Measurements from ENCODE around the gene TMEM150B. TPM values are rescaled to one million over a fixed set of nuclear protein-coding genes. Genes with fewer than 3 reads are reported as not detected.

TMEM150B gene
- total RNA-seq, 1 donor from 2014 or later = not detected

- H3K9me3 Mint-ChIP-seq (ENCODE audit: low read depth) = no peaks in the 10 kb centered on the region
- no peak overlapping the region for H3K27ac Mint-ChIP-seq (ENCODE audit: unreplicated experiment)
- no peak for DNase-seq (ENCODE audit: low spot score)
- H3K27me3 Mint-ChIP-seq (ENCODE audit: low read depth) = peaks cover 27% of the 10 kb centered on the region
- TF ChIP-seq CTCF (IDR thresholded peaks at IDR 0.05) = no peak
- H3K4me3 Mint-ChIP-seq (ENCODE audit: unreplicated experiment) = no peak overlapping the region
- H3K36me3 Mint-ChIP-seq (ENCODE audit: low read depth) = no peaks in the 10 kb centered on the region
- peaks cover 25% of the 10 kb centered on the region for H3K4me1 Mint-ChIP-seq (ENCODE audit: low read depth)
These were observed 23.3 kb upstream of the TMEM150B start for GRCh38 chr19:55348317-55349034.

GRCh38 chr19:55347442-55348009 lies 22.4 kb upstream of the TMEM150B start:
- DNase-seq (ENCODE audit: low spot score) = no peak
- Mint-ChIP-seq H3K27me3 (ENCODE audit: low read depth) (peaks cover 18% of the 10 kb centered on the region), H3K9me3 (ENCODE audit: low read depth) (no peaks in the 10 kb centered on the region), H3K4me3 (ENCODE audit: unreplicated experiment) (no peak overlapping the region), H3K4me1 (ENCODE audit: low read depth) (peaks cover 16% of the 10 kb centered on the region), H3K27ac (ENCODE audit: unreplicated experiment) (no peak overlapping the region), H3K36me3 (ENCODE audit: low read depth) (no peaks in the 10 kb centered on the region)
- TF ChIP-seq CTCF (IDR thresholded peaks at IDR 0.05) = no peak

GRCh38 chr19:55346725-55347441 lies 21.7 kb upstream of the TMEM150B start:
- Mint-ChIP-seq H3K27ac (ENCODE audit: unreplicated experiment) (no peak overlapping the region), H3K4me1 (ENCODE audit: low read depth) (peaks cover 15% of the 10 kb centered on the region), H3K4me3 (ENCODE audit: unreplicated experiment) (no peak overlapping the region), H3K27me3 (ENCODE audit: low read depth) (peaks cover 12% of the 10 kb centered on the region), H3K36me3 (ENCODE audit: low read depth) (no peaks in the 10 kb centered on the region), H3K9me3 (ENCODE audit: low read depth) (no peaks in the 10 kb centered on the region)
- DNase-seq (ENCODE audit: low spot score) = no peak
- no peak for TF ChIP-seq CTCF (IDR thresholded peaks at IDR 0.05)

- no peaks in the 10 kb centered on the region for H3K36me3 Mint-ChIP-seq (ENCODE audit: low read depth)
- H3K9me3 Mint-ChIP-seq (ENCODE audit: low read depth) = no peaks in the 10 kb centered on the region
- no peak for TF ChIP-seq CTCF (IDR thresholded peaks at IDR 0.05)
- peaks cover 20% of the 10 kb centered on the region for H3K4me1 Mint-ChIP-seq (ENCODE audit: low read depth)
- H3K27me3 Mint-ChIP-seq (ENCODE audit: low read depth) = peaks cover 3% of the 10 kb centered on the region
- no peak for DNase-seq (ENCODE audit: low spot score)
- H3K27ac Mint-ChIP-seq (ENCODE audit: unreplicated experiment) = no peak overlapping the region
- H3K4me3 Mint-ChIP-seq (ENCODE audit: unreplicated experiment) = no peak overlapping the region
These were observed 20.9 kb upstream of the TMEM150B start for GRCh38 chr19:55345818-55346724.
